Thymus (tissue), 11 donors: ENCODE results near the gene ELMO1. TPM values are rescaled to one million over a fixed set of nuclear protein-coding genes. Genes with fewer than 3 reads are reported as not detected.

Experiments used
- DNase-seq, 9 donors: peaks; one replicate each; pipeline ENCODE4 v3.0.0-alpha.2; 2013; ENCODE audit warnings: low spot score in 9 of 9, low read depth in 6 of 9, missing footprints in 1 of 9
- H3K27ac ChIP-seq, 2 donors: one replicate each; pipeline ENCODE4 v1.5.1; 2013; ENCODE audit warnings: control low read depth in 1 of 2, low read depth in 1 of 2, low read length in 1 of 2, mild to moderate bottlenecking in 1 of 2, moderate library complexity in 1 of 2
- H3K27me3 ChIP-seq, 2 donors: one replicate each; pipeline ENCODE4 v1.5.1; 2013; ENCODE audit warnings: low read length in 1 of 2; ENCODE audit not compliant: control insufficient read depth in 2 of 2, insufficient read depth in 1 of 2
- H3K36me3 ChIP-seq, 2 donors: one replicate each; pipeline ENCODE4 v1.5.1; 2013; ENCODE audit warnings: low read length in 1 of 2, mild to moderate bottlenecking in 1 of 2, moderate library complexity in 1 of 2; ENCODE audit not compliant: control insufficient read depth in 2 of 2, insufficient read depth in 2 of 2
- H3K4me1 ChIP-seq, 2 donors: one replicate each; pipeline ENCODE4 v1.5.1; 2013; ENCODE audit warnings: low read length in 2 of 2; ENCODE audit not compliant: control insufficient read depth in 2 of 2, insufficient read depth in 2 of 2
- H3K4me3 ChIP-seq, 2 donors: one replicate each; pipeline ENCODE4 v1.5.1; 2013; ENCODE audit warnings: low read length in 2 of 2, control low read depth in 1 of 2, mild to moderate bottlenecking in 1 of 2
- H3K9me3 ChIP-seq, 2 donors: one replicate each; pipeline ENCODE4 v1.5.1; 2013; ENCODE audit warnings: low read length in 1 of 2, mild to moderate bottlenecking in 1 of 2; ENCODE audit not compliant: control insufficient read depth in 2 of 2, insufficient read depth in 1 of 2
- WGBS: extraction: QIAGEN DNeasy Blood & Tissue Kit; methylation state at CpG from one replicate; pipeline ENCODE4 v1.1.7; 2013; 5-methylcytosine and 5-hydroxymethylcytosine counted together
- polyA plus RNA-seq: library from polyadenylated mRNA; stranded (reverse); fragments of 200-250 nt; gene quantifications from one replicate; pipeline ENCODE4 v1.2.3, GENCODE V29; 2013
- total RNA-seq: library from RNA; stranded (reverse); fragments of 120-200 nt; gene quantifications from one replicate; pipeline ENCODE4 v1.2.4, GENCODE V29; 2013
- donor health status: healthy.

Gene ELMO1
- total and polyA plus RNA-seq, 2 donors = 18.7 to 22.5 TPM

DNA sequence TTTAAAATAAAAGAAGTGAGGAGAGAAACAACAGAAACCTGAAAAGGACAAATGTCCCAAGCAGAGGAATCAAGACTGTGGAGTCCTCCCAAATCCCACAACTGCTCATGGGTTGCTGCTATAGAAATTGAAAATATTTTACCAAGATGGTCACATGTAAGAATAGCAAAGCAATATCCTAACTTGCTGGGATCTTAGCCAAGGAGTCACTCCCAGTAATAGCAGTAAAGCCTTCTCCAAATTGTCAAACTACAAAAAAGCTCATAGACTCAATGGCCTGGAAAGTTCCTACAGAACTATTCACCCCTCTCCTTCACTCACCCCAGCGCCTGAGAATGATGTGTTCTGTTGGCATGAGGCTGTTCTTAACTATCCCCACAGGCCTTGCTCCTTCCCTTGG is 186.5 kb downstream of the ELMO1 start:
- 96% methylated on average over 1 of the region's 1 CpG for WGBS
- no peak for DNase-seq
- no peaks in the 10 kb centered on the region for H3K27me3 ChIP-seq

GRCh38 chr7:37259319-37259821 is 189.3 kb downstream of the ELMO1 start:
- DNase-seq = no peak
- Histone ChIP-seq H3K4me1 (no peaks in the 10 kb centered on the region), H3K27me3 (no peaks in the 10 kb centered on the region), H3K9me3 (no peaks in the 10 kb centered on the region), H3K27ac (peak overlapping the region in 1 of 2 donors; percentile 12), H3K4me3 (no peak overlapping the region), H3K36me3 (peaks cover 9 to 22% of the 10 kb centered on the region in 2 donors)
- 55% methylated on average over 11 of the region's 11 CpGs for WGBS

More for the DNA sequence above, 186.5 kb downstream of the ELMO1 start:
- Histone ChIP-seq H3K4me3 (no peak overlapping the region), H3K4me1 (peaks cover 0 to 2% of the 10 kb centered on the region in 2 donors), H3K9me3 (no peaks in the 10 kb centered on the region), H3K36me3 (peaks cover 4 to 5% of the 10 kb centered on the region in 2 donors), H3K27ac (no peak overlapping the region)

DNA sequence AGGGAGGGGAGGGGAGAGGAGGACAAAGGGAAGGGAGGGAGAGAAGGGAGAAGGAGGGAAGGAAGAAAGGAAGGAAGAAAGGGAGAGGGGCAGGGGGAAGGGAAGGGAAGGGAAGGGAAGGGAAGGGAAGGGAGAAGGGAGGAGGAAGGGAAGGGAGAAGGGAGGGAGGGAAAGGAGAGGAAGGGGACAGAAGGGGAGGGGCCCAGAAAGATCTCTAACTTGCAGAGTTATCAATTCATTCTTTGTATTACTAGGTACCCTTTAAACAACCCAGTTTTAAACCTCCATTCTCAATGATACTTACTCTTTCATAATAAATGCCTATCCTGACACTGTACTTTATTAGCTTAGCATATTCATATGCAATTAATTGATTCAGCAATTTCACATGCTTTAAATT is 192.0 kb downstream of the ELMO1 start:
- no peak overlapping the region for H3K27ac ChIP-seq
- H3K36me3 ChIP-seq = peaks cover 9 to 22% of the 10 kb centered on the region in 2 donors

DNA sequence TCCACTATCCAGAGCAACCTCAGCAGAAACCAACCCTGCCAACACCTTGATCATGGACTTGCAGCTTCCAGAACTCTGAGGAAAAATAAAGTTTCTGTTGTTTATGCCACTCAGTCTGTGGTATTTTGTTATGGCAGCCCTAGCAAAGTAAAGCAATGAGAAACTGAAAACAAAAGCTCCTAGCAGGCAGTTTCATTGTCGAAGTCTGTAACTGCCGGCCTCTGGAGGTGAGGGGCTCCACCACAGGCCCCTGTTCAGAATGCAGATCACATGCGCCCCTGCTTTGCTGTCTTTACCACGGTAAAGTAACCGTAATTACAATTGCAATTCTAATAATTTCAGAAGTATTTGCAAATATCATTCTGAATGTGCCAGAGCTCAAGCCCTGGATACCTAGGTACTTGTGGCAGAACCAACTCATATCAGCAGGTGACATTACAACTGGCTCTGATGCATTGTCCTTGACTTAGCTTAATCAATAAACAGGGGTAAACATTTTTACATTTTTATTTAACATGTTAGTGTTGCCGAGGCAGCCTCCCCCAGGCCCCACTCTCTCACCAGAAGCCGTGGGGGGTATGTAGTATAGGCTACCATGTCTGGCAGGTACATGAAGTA is 193.2 kb downstream of the ELMO1 start:
- DNase-seq = no peak
- Histone ChIP-seq H3K9me3 (no peaks in the 10 kb centered on the region), H3K4me3 (no peak overlapping the region), H3K4me1 (no peaks in the 10 kb centered on the region), H3K27me3 (no peaks in the 10 kb centered on the region), H3K27ac (no peak overlapping the region), H3K36me3 (peaks cover 9 to 22% of the 10 kb centered on the region in 2 donors)
- 93% methylated on average over 7 of the region's 7 CpGs for WGBS

More for the DNA sequence above, 192.0 kb downstream of the ELMO1 start:
- H3K4me1 ChIP-seq = no peaks in the 10 kb centered on the region
- H3K9me3 ChIP-seq = no peaks in the 10 kb centered on the region
- H3K27me3 ChIP-seq = no peaks in the 10 kb centered on the region
- no peak overlapping the region for H3K4me3 ChIP-seq
- no peak for DNase-seq

GRCh38 chr7:37251222-37251621 is 197.4 kb downstream of the ELMO1 start:
- Histone ChIP-seq H3K36me3 (peaks cover 5 to 16% of the 10 kb centered on the region in 2 donors), H3K4me3 (no peak overlapping the region), H3K27ac (no peak overlapping the region)

DNA sequence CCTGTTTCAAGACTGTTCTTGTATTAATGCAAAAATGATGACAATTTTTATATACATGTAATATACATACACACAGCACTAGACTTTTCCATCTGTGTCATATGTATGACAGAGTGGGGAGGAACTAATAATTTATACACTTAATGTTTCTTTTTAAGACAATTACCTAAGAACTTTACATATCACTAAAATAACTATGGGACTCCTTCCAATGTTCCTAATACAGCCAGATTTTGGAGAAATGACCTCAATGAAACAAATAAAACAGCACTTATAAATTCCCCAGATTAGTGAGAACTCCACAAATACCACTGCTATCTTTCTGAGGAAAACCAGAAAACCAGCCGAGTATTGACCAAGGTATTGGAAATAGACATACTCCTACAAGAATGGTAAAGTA is 199.4 kb downstream of the ELMO1 start:
- DNase-seq = no peak
- Histone ChIP-seq H3K27me3 (no peaks in the 10 kb centered on the region), H3K9me3 (no peaks in the 10 kb centered on the region), H3K36me3 (peaks cover 0 to 4% of the 10 kb centered on the region in 2 donors), H3K27ac (no peak overlapping the region), H3K4me3 (no peak overlapping the region), H3K4me1 (no peaks in the 10 kb centered on the region)
- 94% methylated on average over 1 of the region's 1 CpG for WGBS

More at GRCh38 chr7:37251222-37251621, 197.4 kb downstream of the ELMO1 start:
- Histone ChIP-seq H3K9me3 (no peaks in the 10 kb centered on the region), H3K27me3 (no peaks in the 10 kb centered on the region), H3K4me1 (no peaks in the 10 kb centered on the region)
- no peak for DNase-seq

DNA sequence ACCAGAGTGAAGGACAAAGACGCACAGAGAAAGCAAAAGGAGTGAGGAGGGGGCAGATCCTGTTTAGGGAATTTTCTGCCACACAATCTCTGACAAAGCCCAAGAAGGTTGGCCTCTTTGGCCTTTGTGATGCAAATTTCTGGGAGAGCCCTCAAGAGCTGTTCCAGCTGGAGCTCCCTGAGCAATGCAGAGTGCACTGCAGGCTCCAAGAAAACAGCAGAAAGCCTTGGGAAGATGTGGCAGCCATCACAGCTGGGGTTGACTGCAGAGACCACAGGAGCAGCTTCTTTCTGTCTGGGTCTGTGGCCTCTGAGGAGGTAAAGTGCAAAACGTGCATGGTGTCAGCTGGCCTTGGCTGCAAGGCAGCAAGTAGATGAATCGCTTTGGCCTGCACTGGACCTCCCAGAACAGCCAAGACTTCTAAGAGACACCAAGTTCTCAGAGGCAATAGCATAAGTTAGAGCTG is 200.2 kb downstream of the ELMO1 start:
- H3K27me3 ChIP-seq = no peaks in the 10 kb centered on the region
- H3K27ac ChIP-seq = no peak overlapping the region
- H3K4me3 ChIP-seq = no peak overlapping the region
- WGBS = 89% methylated on average over 3 of the region's 3 CpGs
- peaks cover 0 to 4% of the 10 kb centered on the region in 2 donors for H3K36me3 ChIP-seq
- H3K9me3 ChIP-seq = no peaks in the 10 kb centered on the region
- DNase-seq = no peak
- H3K4me1 ChIP-seq = no peaks in the 10 kb centered on the region

DNA sequence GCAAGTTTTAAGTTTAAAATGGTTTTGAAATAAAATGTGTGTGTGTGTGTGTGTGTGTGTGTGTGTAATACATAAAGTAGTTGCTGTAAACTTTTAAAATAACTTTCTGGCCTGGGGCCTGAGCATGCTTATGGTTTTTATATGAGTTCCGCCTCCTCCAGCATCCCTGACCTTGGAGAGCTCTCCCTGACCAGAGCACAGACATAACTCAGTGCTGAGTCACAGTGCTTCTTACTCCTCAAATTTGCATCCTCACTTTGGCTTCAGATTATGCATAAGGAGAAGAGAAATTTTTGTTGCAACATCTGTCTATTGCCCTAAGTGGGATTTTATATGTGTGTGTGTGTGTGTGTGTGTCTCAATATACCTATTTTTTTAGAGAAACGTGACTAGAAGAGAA is 200.8 kb downstream of the ELMO1 start:
- Histone ChIP-seq H3K9me3 (no peaks in the 10 kb centered on the region), H3K36me3 (peaks cover 0 to 4% of the 10 kb centered on the region in 2 donors), H3K4me3 (no peak overlapping the region), H3K27ac (no peak overlapping the region), H3K27me3 (no peaks in the 10 kb centered on the region), H3K4me1 (no peaks in the 10 kb centered on the region)
- no peak for DNase-seq
- WGBS = 96% methylated on average over 2 of the region's 2 CpGs

DNA sequence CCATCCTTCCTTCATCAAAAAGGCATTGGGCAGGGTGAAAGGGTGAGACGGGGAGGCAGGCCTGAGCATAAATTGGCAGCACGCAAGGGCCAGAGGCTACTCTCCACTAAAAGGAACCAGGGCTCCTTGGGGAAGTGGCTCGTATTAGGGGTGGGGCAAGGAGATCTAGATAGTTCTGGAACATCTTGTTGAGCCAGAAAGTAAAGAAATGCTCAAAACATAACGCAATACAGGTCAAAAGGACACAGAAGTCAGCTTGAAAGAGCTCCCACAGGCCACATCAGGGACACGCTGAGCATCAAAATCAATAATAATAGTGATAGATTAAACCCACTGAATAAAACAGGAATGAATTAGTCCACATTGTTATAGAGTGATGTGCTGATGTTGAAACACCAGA is 203.1 kb downstream of the ELMO1 start:
- no peak overlapping the region for H3K4me3 ChIP-seq
- no peaks in the 10 kb centered on the region for H3K9me3 ChIP-seq
- H3K36me3 ChIP-seq = peaks cover 0 to 4% of the 10 kb centered on the region in 2 donors
- no peaks in the 10 kb centered on the region for H3K4me1 ChIP-seq
- DNase-seq = no peak
- H3K27ac ChIP-seq = no peak overlapping the region
- 97% methylated on average over 5 of the region's 5 CpGs for WGBS
- no peaks in the 10 kb centered on the region for H3K27me3 ChIP-seq
